ENCODE results near the gene ZNF195. TPM values are rescaled to one million over a fixed set of nuclear protein-coding genes. Genes with fewer than 3 reads are reported as not detected.

The ZNF195 gene
- total and polyA plus RNA-seq, 8 donors, result 10.4 to 35.2 (median 12.7) TPM

GRCh38 chr11:3370311-3370870 is 8.6 kb downstream of the ZNF195 start:
- peaks cover 0 to 12% (median 3%) of the 10 kb centered on the region in 4 donors for H3K4me1 ChIP-seq
- no peak overlapping the region for H3K27ac ChIP-seq
- H3K4me3 ChIP-seq, result no peak overlapping the region
- peak in 1 of 2 donors; percentile 15 for DNase-seq
- TF ChIP-seq POLR2A (IDR thresholded peaks at IDR 0.05) (no peak), POLR2AphosphoS5 (IDR thresholded peaks at IDR 0.05) (no peak), EP300 (IDR thresholded peaks at IDR 0.05) (no peak), CTCF (IDR thresholded peaks at IDR 0.05) (no peak)
- 87 to 95% (median 90%) methylated on average over 9 of the region's 9 CpGs for WGBS, 5 donors
- no peaks in the 10 kb centered on the region for H3K27me3 ChIP-seq
- peaks cover 0 to 18% (median 8%) of the 10 kb centered on the region in 4 donors for H3K9me3 ChIP-seq
- peaks cover 34 to 97% (median 93%) of the 10 kb centered on the region in 4 donors for H3K36me3 ChIP-seq
- intact Hi-C loops (cut with DNase I; ENCODE audit: low total_unique reads), result no loop called here

GRCh38 chr11:3369366-3369765 is 9.6 kb downstream of the ZNF195 start:
- no peak overlapping the region for H3K27ac ChIP-seq
- peaks cover 0 to 4% (median 1%) of the 10 kb centered on the region in 4 donors for H3K4me1 ChIP-seq
- H3K9me3 ChIP-seq, result peaks cover 0 to 27% (median 12%) of the 10 kb centered on the region in 4 donors
- 82 to 99% (median 95%) methylated on average over 6 of the region's 6 CpGs for WGBS, 5 donors
- peaks cover 39 to 98% (median 94%) of the 10 kb centered on the region in 4 donors for H3K36me3 ChIP-seq
- intact Hi-C loops (cut with DNase I; ENCODE audit: low total_unique reads), result no loop called here
- no peak overlapping the region for H3K4me3 ChIP-seq
- no peak for DNase-seq
- no peak for TF ChIP-seq POLR2AphosphoS5 (IDR thresholded peaks at IDR 0.05)
- no peak for TF ChIP-seq POLR2A (IDR thresholded peaks at IDR 0.05)
- TF ChIP-seq CTCF (IDR thresholded peaks at IDR 0.05), result no peak
- no peaks in the 10 kb centered on the region for H3K27me3 ChIP-seq

GRCh38 chr11:3368199-3368598 is 10.7 kb downstream of the ZNF195 start:
- Histone ChIP-seq H3K27me3 (no peaks in the 10 kb centered on the region), H3K27ac (no peak overlapping the region), H3K9me3 (peaks cover 5 to 39% (median 21%) of the 10 kb centered on the region in 4 donors), H3K4me1 (no peaks in the 10 kb centered on the region), H3K4me3 (no peak overlapping the region), H3K36me3 (peaks cover 43 to 100% (median 97%) of the 10 kb centered on the region in 4 donors)
- intact Hi-C loops (cut with DNase I; ENCODE audit: low total_unique reads), result no loop called here
- whole genome bisulfite sequencing, 5 donors, result 94 to 98% (median 98%) methylated on average over 3 of the region's 3 CpGs
- no peak for DNase-seq
- TF ChIP-seq POLR2A (IDR thresholded peaks at IDR 0.05) (no peak), CTCF (IDR thresholded peaks at IDR 0.05) (no peak), EP300 (IDR thresholded peaks at IDR 0.05) (no peak), POLR2AphosphoS5 (IDR thresholded peaks at IDR 0.05) (no peak)

GRCh38 chr11:3367221-3367620 is 11.7 kb downstream of the ZNF195 start:
- no peaks in the 10 kb centered on the region for H3K27me3 ChIP-seq
- peaks cover 52 to 100% (median 100%) of the 10 kb centered on the region in 4 donors for H3K36me3 ChIP-seq
- 96 to 100% (median 99%) methylated on average over 1 of the region's 1 CpG for WGBS, 5 donors
- intact Hi-C loops (cut with DNase I; ENCODE audit: low total_unique reads), result no loop called here
- no peak overlapping the region for H3K4me3 ChIP-seq
- TF ChIP-seq POLR2A (IDR thresholded peaks at IDR 0.05), result no peak
- TF ChIP-seq CTCF (IDR thresholded peaks at IDR 0.05), result no peak
- TF ChIP-seq POLR2AphosphoS5 (IDR thresholded peaks at IDR 0.05), result no peak
- TF ChIP-seq EP300 (IDR thresholded peaks at IDR 0.05), result no peak
- no peaks in the 10 kb centered on the region for H3K4me1 ChIP-seq
- DNase-seq, result no peak
- no peak overlapping the region for H3K27ac ChIP-seq
- peaks cover 7 to 49% (median 26%) of the 10 kb centered on the region in 4 donors for H3K9me3 ChIP-seq
